Left lobe of liver (tissue), 2 donors: Measurements from ENCODE around the gene UMODL1. TPM values are rescaled to one million over a fixed set of nuclear protein-coding genes. Genes with fewer than 3 reads are reported as not detected.

ENCODE experiments used
- ATAC-seq: fragments of 200-7000 bp; cut with Tn5 transposase; one replicate; pipeline ENCODE4 v1.9.1; 2020; ENCODE audit warnings: mild to moderate bottlenecking, moderate library complexity
- DNase-seq: peaks from one replicate; pipeline ENCODE4 v3.0.0-alpha.2; 2020; ENCODE audit warnings: low spot score
- total RNA-seq: library from RNA; stranded (reverse); gene quantifications from one replicate; pipeline ENCODE4 v1.2.1, GENCODE V29; 2021
- donor health status: DM: no; HTN: no; CAD: no; lungs with moderate emphysema.
- donor health status: DM: no; HTN: yes; CAD: no.

UMODL1 gene
- total RNA-seq, 1 donor from 2014 or later = 0.18 TPM

GRCh38 chr21:42039470-42039901, 31.6 kb upstream of the UMODL1 start:
- ATAC-seq = peak; percentile 78
- peak; percentile 88 for DNase-seq

- ATAC-seq = no peak
- no peak for DNase-seq
These were observed 31.2 kb upstream of the UMODL1 start for GRCh38 chr21:42039911-42040351.

GRCh38 chr21:42040411-42041180, 30.5 kb upstream of the UMODL1 start:
- no peak for DNase-seq
- ATAC-seq = no peak

- DNase-seq (no peak), ATAC-seq (no peak)
These were observed 29.9 kb upstream of the UMODL1 start for GRCh38 chr21:42041246-42041645.

GRCh38 chr21:42041711-42042110, 29.4 kb upstream of the UMODL1 start:
- no peak for ATAC-seq
- DNase-seq = no peak

GRCh38 chr21:42042651-42043050, 28.5 kb upstream of the UMODL1 start:
- no peak for DNase-seq
- no peak for ATAC-seq

GRCh38 chr21:42043201-42043895, 27.8 kb upstream of the UMODL1 start:
- no peak for ATAC-seq
- no peak for DNase-seq

GRCh38 chr21:42043961-42044360, 27.2 kb upstream of the UMODL1 start:
- ATAC-seq (no peak), DNase-seq (no peak)

- DNase-seq = no peak
- ATAC-seq = no peak
These were observed 26.1 kb upstream of the UMODL1 start for GRCh38 chr21:42044871-42045495.

- ATAC-seq (peak; percentile 77), DNase-seq (no peak)
These were observed 23.1 kb upstream of the UMODL1 start for GRCh38 chr21:42047821-42048613.

GRCh38 chr21:42048870-42049577, 22.1 kb upstream of the UMODL1 start:
- ATAC-seq (no peak), DNase-seq (no peak)

GRCh38 chr21:42049578-42050430, 21.3 kb upstream of the UMODL1 start:
- DNase-seq (no peak), ATAC-seq (no peak)

- DNase-seq (no peak), ATAC-seq (no peak)
These were observed 19.3 kb upstream of the UMODL1 start for GRCh38 chr21:42051788-42052187.

GRCh38 chr21:42055425-42055824, 15.7 kb upstream of the UMODL1 start:
- no peak for DNase-seq
- ATAC-seq = no peak

- ATAC-seq (peak; percentile 20), DNase-seq (no peak)
These were observed 14.6 kb upstream of the UMODL1 start for GRCh38 chr21:42056468-42056867.

- no peak for ATAC-seq
- DNase-seq = no peak
These were observed 14.0 kb upstream of the UMODL1 start for GRCh38 chr21:42056996-42057689.

- ATAC-seq (no peak), DNase-seq (no peak)
These were observed 13.2 kb upstream of the UMODL1 start for GRCh38 chr21:42057851-42058437.

- ATAC-seq (peak; percentile 80), DNase-seq (peak; percentile 88)
These were observed 12.4 kb upstream of the UMODL1 start for GRCh38 chr21:42058631-42059111.
